Measurements from ENCODE around the gene MYO1H.
"Not testable (repeated sequence)": the region's sequence is repeated elsewhere in the genome, so short reads cannot be mapped to it uniquely, and the experiment has no call there.

MYO1H gene, protein sequence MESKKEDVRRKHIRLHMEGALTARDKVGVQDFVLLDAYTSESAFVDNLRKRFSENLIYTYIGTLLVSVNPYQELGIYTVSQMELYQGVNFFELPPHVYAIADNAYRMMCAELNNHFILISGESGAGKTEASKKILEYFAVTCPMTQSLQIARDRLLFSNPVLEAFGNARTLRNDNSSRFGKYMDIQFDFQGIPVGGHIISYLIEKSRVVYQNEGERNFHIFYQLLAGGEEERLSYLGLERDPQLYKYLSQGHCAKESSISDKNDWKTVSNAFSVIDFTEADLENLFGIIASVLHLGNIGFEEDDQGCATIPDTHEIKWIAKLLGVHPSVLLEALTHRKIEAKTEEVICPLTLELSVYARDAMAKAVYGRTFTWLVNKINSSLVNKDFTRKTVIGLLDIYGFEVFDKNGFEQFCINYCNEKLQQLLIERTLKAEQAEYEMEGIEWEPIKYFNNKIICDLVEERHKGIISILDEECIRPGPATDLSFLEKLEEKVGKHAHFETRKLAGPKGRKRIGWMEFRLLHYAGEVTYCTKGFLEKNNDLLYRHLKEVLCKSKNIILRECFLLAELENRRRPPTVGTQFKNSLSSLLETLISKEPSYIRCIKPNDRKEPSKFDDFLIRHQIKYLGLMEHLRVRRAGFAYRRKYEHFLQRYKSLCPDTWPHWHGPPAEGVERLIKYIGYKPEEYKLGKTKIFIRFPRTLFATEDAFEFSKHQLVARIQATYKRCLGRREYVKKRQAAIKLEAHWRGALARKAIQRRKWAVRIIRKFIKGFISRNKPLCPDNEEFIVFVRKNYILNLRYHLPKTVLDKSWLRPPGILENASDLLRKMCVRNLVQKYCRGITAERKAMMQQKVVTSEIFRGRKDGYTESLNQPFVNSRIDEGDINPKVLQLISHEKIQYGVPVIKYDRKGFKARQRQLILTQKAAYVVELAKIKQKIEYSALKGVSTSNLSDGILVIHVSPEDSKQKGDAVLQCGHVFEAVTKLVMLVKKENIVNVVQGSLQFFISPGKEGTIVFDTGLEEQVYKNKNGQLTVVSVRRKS

DNA sequence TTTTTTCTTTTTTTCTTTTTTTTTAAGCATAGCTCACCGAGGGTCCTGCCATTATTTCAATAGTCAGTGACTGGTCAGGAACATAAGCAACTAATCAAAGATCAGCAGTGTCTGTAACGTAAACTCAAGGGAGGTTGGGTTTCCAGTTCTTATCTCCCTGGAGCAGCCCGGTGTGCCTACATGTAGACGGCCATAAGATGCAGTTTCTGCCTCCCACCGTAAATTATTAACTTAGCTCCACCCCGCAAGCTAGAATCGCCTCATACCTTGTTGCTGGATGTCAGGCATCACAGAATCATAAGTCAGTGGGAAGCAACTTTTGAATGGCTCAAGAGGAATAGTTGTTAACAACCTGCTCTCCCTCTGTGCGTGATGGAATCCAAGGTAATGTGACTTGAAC lies at the start of gene MYO1H:
MYO1H (plus strand) TSS at position 312 of the 400 bp plus-strand sequence; CDS start at position 373, 61 bp downstream.
- DNase-seq = no peak

DNA sequence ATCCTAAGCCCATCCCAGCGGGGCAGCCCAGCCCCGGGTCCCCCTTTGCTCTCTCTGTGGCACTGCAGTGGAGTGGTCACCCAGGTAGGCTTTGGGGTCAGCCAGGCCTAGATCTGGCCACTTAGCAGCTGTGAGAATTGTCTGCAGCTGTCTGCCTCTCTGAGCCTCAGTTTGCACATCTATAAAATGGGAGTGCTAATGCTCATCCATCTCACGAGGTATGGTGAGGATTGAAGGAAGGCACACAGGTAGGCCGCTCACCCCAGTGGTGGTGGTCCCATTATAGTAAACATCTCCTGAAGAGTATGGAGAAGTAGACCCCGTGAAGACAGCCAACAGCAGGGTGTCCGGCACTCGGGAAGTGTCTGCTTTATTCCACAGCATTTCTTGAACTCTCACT lies 47.9 kb upstream of the MYO1H start:
- no peak for DNase-seq

DNA sequence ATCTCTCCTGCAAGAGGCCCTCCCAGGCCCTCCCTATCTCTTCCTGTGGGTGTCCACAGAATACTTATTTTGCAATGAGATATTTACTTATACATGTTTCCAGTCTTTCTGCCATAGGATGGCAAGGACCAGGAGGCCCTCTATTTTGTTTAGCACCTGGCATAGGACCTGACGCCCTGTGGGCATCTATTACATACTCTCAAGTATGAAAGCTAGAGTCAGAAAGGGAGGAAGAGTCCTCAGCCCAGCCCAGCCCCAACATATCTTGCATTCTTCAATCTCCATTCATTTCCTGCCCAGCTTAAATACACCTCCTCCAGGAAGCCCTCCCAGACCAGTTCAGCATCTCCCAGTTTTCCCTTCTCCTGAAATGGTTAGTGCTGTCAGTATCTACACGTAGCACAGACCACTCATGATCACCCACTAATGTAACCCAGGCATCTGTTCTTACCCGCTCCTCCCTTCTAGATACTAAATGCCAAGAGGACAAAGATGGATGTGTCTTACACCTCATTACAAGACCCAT lies 46.0 kb upstream of the MYO1H start:
- DNase-seq = no peak

DNA sequence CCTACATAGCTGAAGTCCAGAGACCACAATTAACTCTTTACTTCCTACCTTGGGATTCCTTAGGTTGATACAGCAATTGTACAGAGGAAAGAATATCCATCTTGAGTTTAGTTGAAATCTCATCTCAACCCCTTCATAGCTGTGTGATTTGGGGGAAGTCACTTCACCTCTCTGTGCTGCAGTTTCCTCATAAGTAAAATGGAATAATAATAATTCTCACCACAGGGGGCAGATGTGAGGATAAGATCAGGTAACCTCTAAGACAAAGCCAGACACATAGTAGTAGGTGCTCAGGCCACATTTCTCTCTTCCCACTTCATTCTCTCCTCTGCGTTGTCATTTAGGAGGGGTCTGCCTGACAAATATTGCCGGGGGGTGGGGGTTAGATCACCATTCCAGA lies 45.3 kb upstream of the MYO1H start:
- DNase-seq = no peak

DNA sequence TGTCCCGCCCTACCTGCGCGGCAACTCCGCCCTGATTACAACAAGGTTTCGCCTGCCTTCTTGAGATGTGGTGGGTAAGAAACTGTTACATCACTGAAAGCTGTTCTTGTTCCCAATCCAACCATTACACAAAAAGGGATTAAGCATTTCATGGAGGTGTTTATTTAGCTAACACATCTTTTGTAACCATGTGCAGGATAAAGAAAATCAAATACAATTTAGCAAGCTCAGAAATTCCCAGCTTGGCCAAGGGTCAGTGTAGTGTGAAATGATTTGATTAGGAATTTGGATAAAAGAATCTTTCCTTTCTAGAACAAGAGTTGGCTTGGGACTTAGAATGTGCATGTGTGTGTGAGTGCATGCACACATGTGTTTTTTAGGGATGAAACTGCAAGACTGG lies 44.9 kb upstream of the MYO1H start:
- DNase-seq = no peak

DNA sequence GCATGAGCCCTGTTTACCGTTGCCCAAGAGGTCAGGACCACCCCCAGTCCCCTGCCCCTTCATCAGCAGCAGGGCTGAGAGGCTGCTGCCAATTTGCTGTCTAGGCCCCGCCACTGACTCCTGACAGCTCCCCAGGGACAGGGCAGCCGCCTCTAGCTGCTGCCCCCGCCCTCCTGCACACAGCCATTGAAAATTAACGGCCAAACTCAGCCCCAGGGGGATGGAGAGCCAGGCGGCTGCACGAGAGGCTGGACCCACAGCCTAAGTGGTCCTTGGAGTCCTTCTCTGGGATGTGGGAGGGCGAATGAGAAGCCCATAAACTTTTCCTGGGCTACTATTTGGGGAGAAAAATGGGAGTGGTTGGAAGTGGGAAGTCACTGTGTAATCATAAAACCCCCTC lies 43.2 kb upstream of the MYO1H start:
- DNase-seq = no peak

DNA sequence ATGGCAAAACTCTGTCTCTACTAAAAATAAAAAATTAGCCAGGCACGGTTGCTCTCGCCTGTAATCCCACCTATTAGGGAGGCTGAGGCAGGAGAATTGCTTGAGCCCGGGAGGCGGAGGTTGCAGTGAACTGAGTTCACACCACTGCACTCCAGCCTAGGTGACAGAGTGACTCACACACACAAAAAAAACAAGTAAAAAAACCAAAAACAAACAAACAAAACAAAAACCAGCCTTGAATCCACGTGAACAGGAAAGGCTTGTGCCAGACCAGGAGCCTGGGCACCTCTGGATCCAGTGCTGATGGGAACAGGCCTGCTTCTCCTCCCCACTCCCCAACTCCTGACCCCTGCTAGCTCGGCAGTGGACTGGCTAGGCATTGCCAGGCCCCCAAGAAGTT lies 42.2 kb upstream of the MYO1H start:
- no peak for DNase-seq

DNA sequence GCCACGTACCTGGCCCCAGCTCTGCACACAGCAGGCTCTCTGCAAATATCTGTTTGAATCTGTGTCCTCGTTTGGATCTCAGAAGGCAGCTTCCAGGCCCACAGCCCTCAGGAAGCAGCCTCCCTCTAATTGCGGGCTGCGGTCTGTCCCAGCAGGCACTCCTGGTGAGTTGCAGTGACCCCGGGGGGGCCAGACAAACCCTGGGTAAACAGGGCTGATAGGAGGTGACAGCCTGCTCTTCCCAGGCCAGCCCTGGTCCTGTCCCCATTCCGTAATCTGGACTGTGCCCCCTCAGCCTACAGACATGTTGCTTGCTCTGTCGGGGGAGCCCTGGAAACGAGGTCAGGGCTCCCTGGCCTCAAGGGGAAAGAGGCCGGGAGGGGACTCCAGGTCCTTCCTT lies 40.6 kb upstream of the MYO1H start:
- DNase-seq = no peak

DNA sequence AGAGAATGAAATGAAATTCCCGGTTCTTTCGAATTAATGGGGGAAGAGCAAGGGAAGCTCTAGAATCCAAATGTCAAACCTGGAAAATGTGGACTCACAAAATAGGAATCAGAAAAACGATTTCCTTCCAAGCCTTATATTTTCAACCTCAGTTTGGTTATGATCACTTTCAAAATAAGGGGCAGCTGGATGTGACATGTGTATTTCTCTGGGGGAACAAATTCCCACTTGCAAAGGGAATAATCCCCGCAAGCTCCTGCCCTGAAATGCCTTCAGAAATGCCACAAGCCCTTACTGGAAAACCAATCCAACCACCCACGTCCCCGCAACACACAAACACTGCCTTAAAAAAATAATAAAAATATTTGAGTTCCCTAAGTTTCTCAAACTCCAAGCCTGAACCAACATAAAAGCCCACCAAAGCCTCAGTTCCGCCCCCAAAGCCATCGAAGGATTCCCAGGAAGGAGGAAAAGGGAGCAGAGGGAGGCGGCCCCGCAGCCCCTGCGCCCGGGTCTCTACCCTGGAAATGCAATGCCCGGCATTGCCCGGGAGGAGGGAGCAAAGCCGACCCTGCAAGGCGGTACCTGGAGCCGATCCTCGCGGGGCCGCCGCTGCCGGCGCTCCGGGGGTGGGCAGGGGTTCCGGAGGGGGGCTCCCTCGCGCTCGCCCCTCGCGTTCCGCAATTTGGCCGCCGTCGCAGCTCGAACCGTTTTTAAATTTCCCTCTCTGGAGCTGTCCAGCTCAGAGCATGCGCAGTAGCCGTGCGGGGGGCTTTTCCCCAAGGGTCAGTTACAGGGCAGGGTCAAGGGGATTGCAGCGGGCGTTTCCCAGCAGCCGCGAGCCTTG lies 38.9 kb upstream of the MYO1H start, which contains the start of gene FOXN4:
FOXN4 (minus strand) TSS at position 751 of the 847 bp plus-strand sequence. CDS start 963 bp downstream, outside the sequence.
- no peak for DNase-seq

DNA sequence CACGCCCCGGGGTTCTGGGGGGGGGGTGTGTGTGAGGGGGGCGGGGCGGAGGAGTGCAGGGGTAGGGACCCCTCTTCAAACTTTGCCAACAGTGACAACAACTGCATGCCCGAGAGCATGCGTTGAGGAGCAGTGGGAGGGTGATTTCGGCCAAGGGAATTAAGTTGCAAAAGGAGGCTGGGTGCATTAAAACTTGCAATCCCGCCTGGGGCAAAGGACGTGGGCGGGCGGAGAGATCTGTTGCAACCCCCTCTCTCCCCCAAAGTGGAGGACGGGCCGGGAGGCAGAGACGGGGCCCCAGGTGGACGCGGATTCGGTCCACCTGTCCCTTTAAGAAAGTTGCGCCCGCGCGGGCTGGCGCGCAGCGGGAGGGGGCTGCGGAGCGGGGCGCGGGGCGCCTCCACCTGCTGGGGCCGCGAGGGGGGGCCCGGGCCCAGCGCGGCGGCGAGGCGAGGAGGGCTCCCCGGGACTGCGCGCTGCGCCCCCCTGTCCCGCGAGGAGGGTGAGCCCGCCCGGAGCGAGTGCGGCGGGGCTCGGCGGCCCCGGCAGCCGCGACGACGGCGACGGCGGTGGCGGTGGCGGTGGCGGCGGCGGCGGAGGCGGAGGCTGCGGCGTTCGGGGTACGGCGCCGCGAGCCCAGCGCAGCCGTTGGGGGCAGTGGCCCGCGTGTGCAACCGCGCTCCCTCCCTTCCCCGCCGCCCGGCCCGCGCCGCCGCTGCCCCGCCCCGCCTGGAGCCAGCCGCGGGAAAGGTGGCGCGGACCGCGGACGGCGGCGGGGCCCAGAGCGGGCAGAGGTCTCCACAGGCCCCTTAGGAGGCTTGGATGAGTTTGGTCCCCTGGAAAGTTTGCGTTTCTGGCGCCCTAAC lies 38.1 kb upstream of the MYO1H start:
- no peak for DNase-seq

DNA sequence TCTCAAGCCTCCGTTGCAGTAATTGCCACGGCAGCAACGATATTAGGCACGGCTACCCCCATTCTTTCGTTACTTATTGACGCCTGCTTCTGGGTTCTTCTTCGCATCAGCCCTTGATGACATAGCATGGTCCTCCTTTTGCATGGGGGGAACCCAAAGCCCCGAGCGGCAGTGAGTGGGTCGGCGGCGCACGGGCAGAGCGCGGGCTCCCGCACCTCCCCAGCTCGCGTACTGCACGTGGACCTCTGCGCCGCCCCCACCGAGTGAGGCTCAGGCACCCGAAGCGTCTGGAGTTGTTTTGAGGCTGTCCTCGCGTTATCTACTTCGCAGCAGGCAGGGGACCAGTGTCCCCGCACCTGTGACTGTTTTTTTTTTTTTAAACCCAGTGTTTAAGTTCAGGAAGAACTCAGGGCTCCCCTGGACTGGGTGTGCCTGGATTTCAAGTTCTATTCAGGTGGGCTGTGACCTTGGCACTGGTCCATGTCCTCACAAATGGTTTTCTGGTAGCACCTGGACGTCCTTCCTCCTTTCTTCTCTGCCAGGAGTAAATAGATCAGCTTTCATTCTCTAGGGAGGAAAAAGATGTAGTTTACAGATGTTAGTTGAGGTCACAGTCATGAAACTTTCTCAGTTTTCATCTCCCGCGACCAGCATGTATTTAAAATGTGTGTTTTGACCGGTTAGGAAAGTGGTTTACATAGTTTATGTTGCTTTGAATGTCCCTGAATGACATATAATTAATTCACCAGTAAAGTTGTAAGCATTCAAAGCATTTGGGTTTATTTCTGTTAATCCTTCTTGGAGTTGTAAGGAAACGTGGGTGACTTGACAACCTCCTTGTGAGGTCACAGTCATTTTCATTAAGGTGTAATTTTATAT lies 37.2 kb upstream of the MYO1H start:
- DNase-seq = no peak

DNA sequence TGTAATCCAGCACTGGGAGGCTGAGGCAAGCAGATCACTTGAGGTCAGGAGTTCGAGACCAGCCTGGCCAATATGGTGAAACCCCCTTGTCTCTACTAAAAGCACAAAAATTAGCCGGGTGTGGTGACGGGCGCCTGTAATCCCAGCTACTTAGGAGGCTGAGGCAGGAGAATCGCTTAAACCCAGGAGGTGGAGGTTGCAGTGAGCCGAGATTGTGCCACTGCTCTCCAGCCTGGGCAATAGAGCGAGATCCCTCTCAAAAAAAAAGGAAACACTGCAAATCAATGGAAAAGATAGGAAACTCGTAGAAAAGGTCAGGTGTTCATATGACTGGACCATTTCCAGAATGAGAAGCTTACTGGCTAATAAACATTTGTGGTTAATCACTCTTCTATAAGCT lies 26.4 kb upstream of the MYO1H start:
- DNase-seq = not testable (repeated sequence)

DNA sequence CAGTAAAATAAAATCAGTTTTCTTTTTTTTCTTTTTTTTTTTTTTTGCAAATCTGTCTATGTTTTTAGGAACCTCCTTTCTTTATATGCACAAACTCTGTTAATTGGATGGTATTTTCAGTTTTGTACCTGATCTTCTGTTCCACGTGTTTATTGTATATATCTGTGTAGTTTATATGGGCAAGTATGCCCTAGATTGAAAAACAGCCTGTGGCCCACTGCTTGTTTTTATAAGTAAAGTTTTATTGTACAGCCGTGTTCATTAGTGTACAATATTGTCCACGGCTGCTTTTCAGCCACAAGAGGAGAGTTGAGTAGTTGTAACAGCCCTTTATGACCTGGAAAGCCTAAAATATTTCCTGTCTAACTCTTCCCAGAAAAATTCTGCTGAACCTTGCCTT lies 18.7 kb upstream of the MYO1H start:
- DNase-seq = no peak

DNA sequence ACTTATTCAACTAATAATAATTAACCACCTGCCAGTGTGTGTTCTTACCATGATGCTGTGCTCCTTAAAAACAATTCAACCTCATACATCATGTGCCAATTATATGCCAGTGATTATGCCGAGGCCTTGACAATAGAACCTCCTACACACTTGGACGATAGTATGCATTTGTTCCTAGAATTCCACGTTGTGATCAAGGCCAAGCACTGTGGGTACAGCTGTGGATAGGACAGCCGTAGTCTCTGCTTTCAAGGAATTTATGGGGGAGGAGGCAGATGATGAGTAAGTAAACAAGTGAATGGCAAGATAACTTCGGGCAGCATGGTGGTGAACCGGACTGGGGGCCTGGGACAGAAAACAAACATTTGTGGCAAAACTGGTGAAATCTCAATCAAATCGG lies 18.0 kb upstream of the MYO1H start:
- no peak for DNase-seq

DNA sequence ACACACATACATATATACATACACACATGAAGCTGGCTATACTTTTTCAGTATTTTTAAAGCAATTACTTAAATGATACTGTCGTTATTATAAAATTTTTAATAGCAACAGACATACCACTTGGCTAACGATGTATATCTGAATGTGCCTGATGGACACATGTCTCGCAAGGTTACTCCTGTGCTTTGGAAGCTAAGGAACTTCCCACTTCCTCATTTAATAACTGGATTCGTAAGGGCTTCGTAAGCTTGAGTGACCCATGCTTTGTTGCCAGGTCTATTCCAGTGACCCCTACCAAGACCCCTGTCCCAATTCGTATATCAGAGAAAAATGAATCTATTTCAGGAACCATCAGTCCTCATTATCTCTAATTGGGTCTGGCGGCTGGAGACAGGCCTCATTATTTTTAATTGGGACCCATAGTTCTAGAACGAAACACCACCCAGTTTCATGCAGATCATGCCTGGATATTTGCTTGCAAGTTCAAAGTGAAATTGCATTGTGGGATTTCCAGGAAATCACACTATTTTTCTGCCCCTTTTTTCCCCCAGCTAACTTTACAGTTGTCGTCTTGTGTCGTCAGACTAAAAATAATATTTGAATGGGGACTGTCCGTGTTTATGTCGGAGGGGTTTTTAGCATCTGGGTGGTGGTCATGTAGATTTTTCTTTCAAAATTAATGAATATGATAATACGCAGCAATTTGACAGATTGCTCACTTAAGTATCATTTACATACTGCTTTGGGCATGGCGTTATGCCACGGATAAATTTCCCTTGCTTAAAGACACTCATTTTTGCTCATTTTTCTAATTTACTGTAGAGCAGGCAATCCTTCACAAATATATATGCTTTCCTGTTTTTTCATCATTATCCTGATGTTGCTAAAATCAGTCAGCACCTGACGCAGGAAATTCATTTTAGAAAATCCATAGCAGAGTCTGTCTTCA lies 17.1 kb upstream of the MYO1H start:
- DNase-seq = no peak

DNA sequence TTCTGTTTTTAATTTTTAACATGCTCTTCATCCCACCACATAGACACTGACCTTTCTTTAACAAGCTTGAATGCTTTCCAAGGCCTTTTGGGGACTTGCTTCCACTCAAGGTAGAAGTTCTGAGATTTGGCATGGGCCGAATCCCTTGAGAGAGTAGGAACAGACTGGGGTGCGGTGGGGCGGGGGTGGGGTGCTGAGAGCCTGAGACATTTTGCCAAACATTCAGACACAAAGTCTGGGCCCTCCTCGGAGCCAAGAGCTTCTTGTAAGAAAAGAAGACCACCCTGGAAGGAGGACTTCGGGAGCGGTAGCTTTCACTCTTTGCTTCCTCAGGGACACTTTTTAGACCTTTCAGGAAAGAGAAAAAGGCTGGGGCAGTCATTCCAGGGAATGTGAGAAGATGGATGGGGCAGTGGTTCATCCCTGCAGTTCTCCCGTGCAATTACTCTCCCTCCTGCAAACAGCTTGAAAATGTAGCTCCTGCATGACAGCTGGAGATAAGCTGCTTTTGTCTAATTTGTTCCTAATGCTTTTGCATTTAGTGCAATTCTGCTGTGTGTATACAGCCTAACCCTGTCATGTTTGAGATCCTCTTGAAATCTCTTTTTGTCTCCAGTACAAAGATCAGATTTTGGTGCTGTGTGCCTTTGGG lies 16.3 kb upstream of the MYO1H start:
- DNase-seq = no peak

DNA sequence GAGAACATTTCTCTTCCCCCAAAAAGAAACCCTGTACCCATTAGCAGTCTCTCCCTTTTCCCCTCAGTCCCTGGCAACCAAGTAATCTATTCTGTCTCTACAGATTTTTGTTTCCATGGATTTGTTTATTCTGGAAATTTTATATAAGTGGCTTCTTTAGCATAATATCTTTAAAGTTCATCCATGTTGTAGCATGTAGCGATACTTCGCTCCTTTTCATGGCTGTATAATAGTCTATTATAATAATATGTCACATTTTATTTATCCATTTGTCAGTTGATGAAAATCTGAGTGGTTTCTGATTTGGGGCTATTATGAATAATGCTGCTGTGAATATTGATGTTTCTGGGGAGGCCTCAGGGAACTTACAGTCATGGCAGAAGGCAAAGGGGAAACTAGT lies 12.8 kb upstream of the MYO1H start:
- DNase-seq = no peak

DNA sequence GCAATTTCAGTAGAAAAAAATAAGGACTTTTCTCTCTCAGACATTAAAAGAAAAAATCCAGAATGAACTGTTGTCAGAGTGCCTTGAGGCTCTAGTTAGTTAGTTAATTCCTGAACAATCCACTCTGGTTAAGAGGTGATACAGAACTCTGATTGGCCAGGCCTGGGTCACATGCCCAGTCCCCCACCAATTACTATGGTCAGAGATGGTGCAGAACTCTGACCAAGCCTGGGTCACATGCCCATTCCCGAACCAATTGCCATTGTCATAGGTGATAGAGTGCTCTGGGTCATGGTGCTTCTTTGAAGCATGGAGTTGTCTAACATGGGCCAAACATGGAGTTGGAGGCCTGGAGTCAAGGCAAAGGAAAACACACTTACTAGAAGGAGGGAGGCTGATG lies 11.1 kb upstream of the MYO1H start:
- no peak for DNase-seq

DNA sequence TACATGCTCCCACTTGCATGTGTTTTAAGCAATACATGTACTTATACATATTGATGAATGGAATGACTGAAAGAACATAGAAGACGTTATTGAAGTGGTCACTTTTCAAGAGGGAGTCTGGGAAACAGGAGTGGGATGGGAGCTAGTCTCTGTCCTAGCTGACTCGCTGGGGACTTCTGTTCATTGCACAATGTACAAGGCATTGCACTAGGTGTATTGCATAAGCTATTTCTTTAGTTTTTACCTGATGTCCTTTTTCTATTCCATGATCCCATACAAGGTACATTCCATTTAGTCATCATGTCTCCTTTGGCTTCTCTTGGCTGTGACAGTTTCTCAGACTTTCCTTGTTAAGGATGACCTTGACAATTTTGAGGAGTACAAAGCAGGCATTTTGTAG lies 4.0 kb upstream of the MYO1H start:
- no peak for DNase-seq
